SJCRH30 (cell line): Measurements from ENCODE around the gene SEC24D. TPM values are rescaled to one million over a fixed set of nuclear protein-coding genes. Genes with fewer than 3 reads are reported as not detected.
"Not testable (repeated sequence)": the region's sequence is repeated elsewhere in the genome, so short reads cannot be mapped to it uniquely, and the experiment has no call there.

Experiments used
- DNase-seq, 2 experiments: peaks; one replicate each; pipeline ENCODE4 v3.0.0-alpha.2; 2015 to 2020
- H3K27ac ChIP-seq: fragments of 250-450 bp; sonication (Bioruptor Pico); 2 replicates; pipeline ENCODE4 v1.5.1; 2020; ENCODE audit warnings: mild to moderate bottlenecking, moderate library complexity
- H3K27me3 ChIP-seq: fragments of 250-450 bp; sonication (Bioruptor Pico); 2 replicates; pipeline ENCODE4 v1.5.1; 2020; ENCODE audit warnings: mild to moderate bottlenecking, moderate library complexity
- H3K36me3 ChIP-seq: fragments of 250-450 bp; sonication (Bioruptor Pico); 2 replicates; pipeline ENCODE4 v1.5.1; 2020; ENCODE audit warnings: mild to moderate bottlenecking, moderate library complexity
- H3K4me1 ChIP-seq: fragments of 250-450 bp; sonication (Bioruptor Pico); 2 replicates; pipeline ENCODE4 v1.5.1; 2020; ENCODE audit warnings: mild to moderate bottlenecking, moderate library complexity
- H3K4me3 ChIP-seq: fragments of 250-450 bp; sonication (Bioruptor Pico); 2 replicates; pipeline ENCODE4 v1.5.1; 2020; ENCODE audit warnings: mild to moderate bottlenecking, moderate library complexity
- H3K9me3 ChIP-seq: fragments of 250-450 bp; sonication (Bioruptor Pico); replicated peaks from 2 replicates; pipeline ENCODE4 v1.5.1; 2020; ENCODE audit warnings: mild to moderate bottlenecking, moderate library complexity
- total RNA-seq: library from RNA; depleted of rRNA; stranded (reverse); fragments of >200 nt; shearing (Covaris generic); gene quantifications from 2 replicates; pipeline ENCODE4 v1.2.3, GENCODE V29; 2014

SEC24D gene
- total RNA-seq, 1 experiment from 2014 or later = 25.9 TPM

- Histone ChIP-seq H3K4me1 (no peaks in the 10 kb centered on the region), H3K9me3 (no peaks in the 10 kb centered on the region), H3K27ac (no peak overlapping the region), H3K4me3 (no peak overlapping the region), H3K36me3 (peaks cover 31% of the 10 kb centered on the region), H3K27me3 (no peaks in the 10 kb centered on the region)
- DNase-seq = no peak
These were observed 28.3 kb downstream of the SEC24D start for GRCh38 chr4:118807659-118808058.

- H3K4me3 ChIP-seq = no peak overlapping the region
- H3K9me3 ChIP-seq = no peaks in the 10 kb centered on the region
- H3K36me3 ChIP-seq = peaks cover 25% of the 10 kb centered on the region
- no peaks in the 10 kb centered on the region for H3K27me3 ChIP-seq
- no peak overlapping the region for H3K27ac ChIP-seq
- no peaks in the 10 kb centered on the region for H3K4me1 ChIP-seq
- no peak for DNase-seq
These were observed 32.7 kb downstream of the SEC24D start for GRCh38 chr4:118803253-118803652.

- H3K36me3 ChIP-seq = peaks cover 28% of the 10 kb centered on the region
- no peaks in the 10 kb centered on the region for H3K27me3 ChIP-seq
- no peaks in the 10 kb centered on the region for H3K4me1 ChIP-seq
- no peak overlapping the region for H3K4me3 ChIP-seq
- DNase-seq = no peak
- no peak overlapping the region for H3K27ac ChIP-seq
- H3K9me3 ChIP-seq = no peaks in the 10 kb centered on the region
These were observed 33.9 kb downstream of the SEC24D start for GRCh38 chr4:118801895-118802575.

GRCh38 chr4:118799231-118799942, 36.5 kb downstream of the SEC24D start:
- no peaks in the 10 kb centered on the region for H3K4me1 ChIP-seq
- H3K27ac ChIP-seq = no peak overlapping the region
- H3K27me3 ChIP-seq = no peaks in the 10 kb centered on the region
- DNase-seq = no peak
- no peaks in the 10 kb centered on the region for H3K9me3 ChIP-seq
- peaks cover 19% of the 10 kb centered on the region for H3K36me3 ChIP-seq
- no peak overlapping the region for H3K4me3 ChIP-seq

GRCh38 chr4:118798658-118799057, 37.3 kb downstream of the SEC24D start:
- Histone ChIP-seq H3K27ac (no peak overlapping the region), H3K9me3 (no peaks in the 10 kb centered on the region), H3K4me3 (no peak overlapping the region), H3K4me1 (no peaks in the 10 kb centered on the region), H3K36me3 (peaks cover 13% of the 10 kb centered on the region), H3K27me3 (no peaks in the 10 kb centered on the region)
- DNase-seq = no peak

- no peak overlapping the region for H3K27ac ChIP-seq
- H3K27me3 ChIP-seq = no peaks in the 10 kb centered on the region
- H3K4me1 ChIP-seq = no peaks in the 10 kb centered on the region
- H3K9me3 ChIP-seq = no peaks in the 10 kb centered on the region
- no peak for DNase-seq
- peaks cover 11% of the 10 kb centered on the region for H3K36me3 ChIP-seq
- H3K4me3 ChIP-seq = no peak overlapping the region
These were observed 38.3 kb downstream of the SEC24D start for GRCh38 chr4:118797558-118798142.

GRCh38 chr4:118791690-118792446, 44.1 kb downstream of the SEC24D start:
- not testable (repeated sequence) for DNase-seq, H3K36me3 ChIP-seq, H3K4me1 ChIP-seq, H3K27me3 ChIP-seq, H3K9me3 ChIP-seq, H3K4me3 ChIP-seq, H3K27ac ChIP-seq

GRCh38 chr4:118790544-118790943, 45.4 kb downstream of the SEC24D start:
- no peak for DNase-seq
- Histone ChIP-seq H3K27me3 (no peaks in the 10 kb centered on the region), H3K9me3 (no peaks in the 10 kb centered on the region), H3K27ac (no peak overlapping the region), H3K36me3 (peaks cover 4% of the 10 kb centered on the region), H3K4me3 (no peak overlapping the region), H3K4me1 (no peaks in the 10 kb centered on the region)

- H3K27ac ChIP-seq = no peak overlapping the region
- no peaks in the 10 kb centered on the region for H3K27me3 ChIP-seq
- no peaks in the 10 kb centered on the region for H3K4me1 ChIP-seq
- H3K9me3 ChIP-seq = no peaks in the 10 kb centered on the region
- DNase-seq = no peak
- H3K36me3 ChIP-seq = peaks cover 11% of the 10 kb centered on the region
- no peak overlapping the region for H3K4me3 ChIP-seq
These were observed 47.0 kb downstream of the SEC24D start for GRCh38 chr4:118788911-118789310.

GRCh38 chr4:118787844-118788380, 48.0 kb downstream of the SEC24D start:
- H3K4me1 ChIP-seq = no peaks in the 10 kb centered on the region
- no peak overlapping the region for H3K4me3 ChIP-seq
- H3K36me3 ChIP-seq = peaks cover 11% of the 10 kb centered on the region
- DNase-seq = no peak
- no peaks in the 10 kb centered on the region for H3K9me3 ChIP-seq
- H3K27me3 ChIP-seq = no peaks in the 10 kb centered on the region
- no peak overlapping the region for H3K27ac ChIP-seq

- no peaks in the 10 kb centered on the region for H3K27me3 ChIP-seq
- no peak overlapping the region for H3K27ac ChIP-seq
- H3K9me3 ChIP-seq = no peaks in the 10 kb centered on the region
- no peak for DNase-seq
- peaks cover 9% of the 10 kb centered on the region for H3K36me3 ChIP-seq
- no peaks in the 10 kb centered on the region for H3K4me1 ChIP-seq
- H3K4me3 ChIP-seq = no peak overlapping the region
These were observed 51.1 kb downstream of the SEC24D start for GRCh38 chr4:118784776-118785175.

GRCh38 chr4:118783887-118784286, 52.0 kb downstream of the SEC24D start:
- Histone ChIP-seq H3K4me3 (no peak overlapping the region), H3K9me3 (no peaks in the 10 kb centered on the region), H3K27ac (no peak overlapping the region), H3K36me3 (peaks cover 7% of the 10 kb centered on the region; the same call in 1 of the 2 replicates), H3K4me1 (no peaks in the 10 kb centered on the region), H3K27me3 (no peaks in the 10 kb centered on the region)
- DNase-seq = no peak

- not testable (repeated sequence) for H3K9me3 ChIP-seq, H3K36me3 ChIP-seq, H3K27ac ChIP-seq, DNase-seq, H3K27me3 ChIP-seq, H3K4me1 ChIP-seq, H3K4me3 ChIP-seq
These were observed 53.0 kb downstream of the SEC24D start for GRCh38 chr4:118782886-118783285.

- H3K27ac ChIP-seq, H3K9me3 ChIP-seq, H3K4me1 ChIP-seq, H3K4me3 ChIP-seq, DNase-seq, H3K27me3 ChIP-seq, H3K36me3 ChIP-seq: not testable (repeated sequence)
These were observed 58.3 kb downstream of the SEC24D start for GRCh38 chr4:118777649-118778048.
